WTC11 (cell line): Measurements from ENCODE around the gene FAM43A. TPM values are rescaled to one million over a fixed set of nuclear protein-coding genes. Genes with fewer than 3 reads are reported as not detected.

ENCODE experiments used
- ATAC-seq: fragments of 200-7000 bp; cut with Tn5 transposase; 2 replicates; pipeline ENCODE4 v1.10.0; 2021; ENCODE audit warnings: mild to moderate bottlenecking, moderate library complexity
- CTCF ChIA-PET: fragments of 300-600 bp; sonication (Branson Sonifier 250); formaldehyde crosslinking; loops from one replicate; lab custom pipeline; 2021; ENCODE audit warnings: antibody characterized with exemption; lab: Charles Lee
- POLR2A ChIA-PET: fragments of 350-600 bp; sonication (Branson Sonifier 250); formaldehyde crosslinking; loops from one replicate; lab custom pipeline; 2021; ENCODE audit warnings: antibody characterized with exemption; lab: Charles Lee
- DNase-seq: peaks from one replicate; pipeline ENCODE4 v3.0.0; 2021; ENCODE audit warnings: low spot score
- H3K27ac Mint-ChIP-seq: 2 replicates; pipeline ENCODE4 v1.8.0; 2021; ENCODE audit warnings: mixed read lengths
- H3K27me3 Mint-ChIP-seq: 2 replicates; pipeline ENCODE4 v1.8.0; 2021; ENCODE audit warnings: low read depth, mild to moderate bottlenecking, moderate library complexity, mixed read lengths
- H3K36me3 Mint-ChIP-seq: 2 replicates; pipeline ENCODE4 v1.8.0; 2021; ENCODE audit warnings: mixed read lengths
- H3K4me1 Mint-ChIP-seq: 2 replicates; pipeline ENCODE4 v1.8.0; 2022; ENCODE audit warnings: mixed read lengths
- H3K4me3 Mint-ChIP-seq: 2 replicates; pipeline ENCODE4 v1.8.0; 2021; ENCODE audit warnings: mild to moderate bottlenecking, moderate library complexity, mixed read lengths
- H3K9me3 Mint-ChIP-seq: 2 replicates; pipeline ENCODE4 v1.8.0; 2021; ENCODE audit warnings: mixed read lengths
- CREM ChIP-seq: sonication (generic); formaldehyde crosslinking; IDR thresholded peaks from 2 replicates; pipeline ENCODE4 v1.8.1; 2022; ENCODE audit warnings: mild to moderate bottlenecking, missing genetic modification reagents, moderate library complexity
- FOXP1 ChIP-seq: sonication (generic); formaldehyde crosslinking; IDR thresholded peaks from 2 replicates; pipeline ENCODE4 v1.8.0; 2022; ENCODE audit warnings: missing genetic modification reagents, mild to moderate bottlenecking, moderate library complexity, borderline replicate concordance
- GTF2I ChIP-seq: fragments of 250-450 bp; sonication (Bioruptor Pico); conservative IDR thresholded peaks from 2 replicates; pipeline ENCODE4 v1.4.0; 2021; ENCODE audit warnings: mild to moderate bottlenecking
- JUN ChIP-seq: sonication (generic); formaldehyde crosslinking; IDR thresholded peaks from 2 replicates; pipeline ENCODE4 v1.8.0; 2023; ENCODE audit warnings: mild to moderate bottlenecking, missing genetic modification reagents
- MXD4 ChIP-seq: fragments of 250-450 bp; sonication (Bioruptor Pico); IDR thresholded peaks from 2 replicates; pipeline ENCODE4 v1.8.0; 2021; ENCODE audit warnings: mild to moderate bottlenecking, moderate library complexity, borderline replicate concordance
- PREB ChIP-seq: sonication (generic); formaldehyde crosslinking; IDR thresholded peaks from 2 replicates; pipeline ENCODE4 v1.8.1; 2022; ENCODE audit warnings: mild to moderate bottlenecking, missing genetic modification reagents, moderate library complexity, borderline replicate concordance
- RORB ChIP-seq: fragments of 250-450 bp; sonication (Bioruptor Pico); IDR thresholded peaks from 2 replicates; pipeline ENCODE4 v1.9.0; 2021; ENCODE audit warnings: mild to moderate bottlenecking
- TEAD1 ChIP-seq: sonication (generic); formaldehyde crosslinking; IDR thresholded peaks from 2 replicates; pipeline ENCODE4 v1.8.0; 2022; ENCODE audit warnings: mild to moderate bottlenecking, missing genetic modification reagents
- USF1 ChIP-seq: sonication (generic); formaldehyde crosslinking; IDR thresholded peaks from 2 replicates; pipeline ENCODE4 v1.8.0; 2022; ENCODE audit warnings: mild to moderate bottlenecking, missing genetic modification reagents
- ZNF512 ChIP-seq: sonication (generic); formaldehyde crosslinking; IDR thresholded peaks from 2 replicates; pipeline ENCODE4 v1.8.1; 2022; ENCODE audit warnings: missing genetic modification reagents, borderline replicate concordance
- ZSCAN18 ChIP-seq: fragments of 250-450 bp; sonication (Bioruptor Pico); IDR thresholded peaks from 2 replicates; pipeline ENCODE4 v2.1.2; 2022; ENCODE audit warnings: mild to moderate bottlenecking, moderate library complexity
- total RNA-seq: library from RNA; stranded (reverse); gene quantifications from 3 replicates; pipeline ENCODE4 v1.2.3, GENCODE V29; 2021
- TF ChIP-seq, protein P1 (sequence below): sonication (generic); formaldehyde crosslinking; IDR thresholded peaks from 2 replicates; pipeline ENCODE4 v1.8.1; 2023; ENCODE audit warnings: mild to moderate bottlenecking, missing genetic modification reagents, borderline replicate concordance
- TF ChIP-seq, protein P2 (sequence below): fragments of 250-450 bp; sonication (Bioruptor Pico); IDR thresholded peaks from 2 replicates; pipeline ENCODE4 v1.8.0; 2021; ENCODE audit warnings: mild to moderate bottlenecking
- TF ChIP-seq, protein P3 (sequence below): sonication (generic); formaldehyde crosslinking; conservative IDR thresholded peaks from 2 replicates; pipeline ENCODE4 v1.8.1; 2022; ENCODE audit warnings: mild to moderate bottlenecking, missing genetic modification reagents

FAM43A gene
- total RNA-seq, 1 experiment from 2014 or later = 2.6 TPM

- ChIA-PET CTCF (interaction anchor here (1.0 kb wide), 1 partner anchor 36 kb away, joined by 3 read pairs; no protein-coding TSS in a partner anchor), POLR2A (no interaction called here)
- Mint-ChIP-seq H3K27me3 (no peaks in the 10 kb centered on the region), H3K9me3 (no peaks in the 10 kb centered on the region), H3K36me3 (peaks cover 55% of the 10 kb centered on the region), H3K4me3 (no peak overlapping the region), H3K27ac (no peak overlapping the region), H3K4me1 (peaks cover 9% of the 10 kb centered on the region)
- TF ChIP-seq, protein P1, sequence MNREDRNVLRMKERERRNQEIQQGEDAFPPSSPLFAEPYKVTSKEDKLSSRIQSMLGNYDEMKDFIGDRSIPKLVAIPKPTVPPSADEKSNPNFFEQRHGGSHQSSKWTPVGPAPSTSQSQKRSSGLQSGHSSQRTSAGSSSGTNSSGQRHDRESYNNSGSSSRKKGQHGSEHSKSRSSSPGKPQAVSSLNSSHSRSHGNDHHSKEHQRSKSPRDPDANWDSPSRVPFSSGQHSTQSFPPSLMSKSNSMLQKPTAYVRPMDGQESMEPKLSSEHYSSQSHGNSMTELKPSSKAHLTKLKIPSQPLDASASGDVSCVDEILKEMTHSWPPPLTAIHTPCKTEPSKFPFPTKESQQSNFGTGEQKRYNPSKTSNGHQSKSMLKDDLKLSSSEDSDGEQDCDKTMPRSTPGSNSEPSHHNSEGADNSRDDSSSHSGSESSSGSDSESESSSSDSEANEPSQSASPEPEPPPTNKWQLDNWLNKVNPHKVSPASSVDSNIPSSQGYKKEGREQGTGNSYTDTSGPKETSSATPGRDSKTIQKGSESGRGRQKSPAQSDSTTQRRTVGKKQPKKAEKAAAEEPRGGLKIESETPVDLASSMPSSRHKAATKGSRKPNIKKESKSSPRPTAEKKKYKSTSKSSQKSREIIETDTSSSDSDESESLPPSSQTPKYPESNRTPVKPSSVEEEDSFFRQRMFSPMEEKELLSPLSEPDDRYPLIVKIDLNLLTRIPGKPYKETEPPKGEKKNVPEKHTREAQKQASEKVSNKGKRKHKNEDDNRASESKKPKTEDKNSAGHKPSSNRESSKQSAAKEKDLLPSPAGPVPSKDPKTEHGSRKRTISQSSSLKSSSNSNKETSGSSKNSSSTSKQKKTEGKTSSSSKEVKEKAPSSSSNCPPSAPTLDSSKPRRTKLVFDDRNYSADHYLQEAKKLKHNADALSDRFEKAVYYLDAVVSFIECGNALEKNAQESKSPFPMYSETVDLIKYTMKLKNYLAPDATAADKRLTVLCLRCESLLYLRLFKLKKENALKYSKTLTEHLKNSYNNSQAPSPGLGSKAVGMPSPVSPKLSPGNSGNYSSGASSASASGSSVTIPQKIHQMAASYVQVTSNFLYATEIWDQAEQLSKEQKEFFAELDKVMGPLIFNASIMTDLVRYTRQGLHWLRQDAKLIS (CRISPR knock-in tag) = no peak
- TF ChIP-seq CREM = no peak
- TF ChIP-seq, protein P2, sequence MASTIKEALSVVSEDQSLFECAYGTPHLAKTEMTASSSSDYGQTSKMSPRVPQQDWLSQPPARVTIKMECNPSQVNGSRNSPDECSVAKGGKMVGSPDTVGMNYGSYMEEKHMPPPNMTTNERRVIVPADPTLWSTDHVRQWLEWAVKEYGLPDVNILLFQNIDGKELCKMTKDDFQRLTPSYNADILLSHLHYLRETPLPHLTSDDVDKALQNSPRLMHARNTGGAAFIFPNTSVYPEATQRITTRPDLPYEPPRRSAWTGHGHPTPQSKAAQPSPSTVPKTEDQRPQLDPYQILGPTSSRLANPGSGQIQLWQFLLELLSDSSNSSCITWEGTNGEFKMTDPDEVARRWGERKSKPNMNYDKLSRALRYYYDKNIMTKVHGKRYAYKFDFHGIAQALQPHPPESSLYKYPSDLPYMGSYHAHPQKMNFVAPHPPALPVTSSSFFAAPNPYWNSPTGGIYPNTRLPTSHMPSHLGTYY (CRISPR knock-in tag) = no peak
- DNase-seq (no peak), ATAC-seq (no peak)
These were observed 28.2 kb upstream of the FAM43A start for GRCh38 chr3:194657439-194657838.

GRCh38 chr3:194658477-194659242 is 27.0 kb upstream of the FAM43A start:
- H3K4me3 Mint-ChIP-seq = no peak overlapping the region

GRCh38 chr3:194659778-194660177 is 25.9 kb upstream of the FAM43A start:
- ATAC-seq = no peak
- DNase-seq = no peak
- Mint-ChIP-seq H3K27me3 (no peaks in the 10 kb centered on the region), H3K27ac (no peak overlapping the region), H3K4me1 (no peaks in the 10 kb centered on the region), H3K4me3 (no peak overlapping the region), H3K9me3 (no peaks in the 10 kb centered on the region), H3K36me3 (peaks cover 37% of the 10 kb centered on the region)
- POLR2A ChIA-PET = interaction anchor here (0.7 kb wide), 1 partner anchor 1146 kb away, joined by 4 read pairs; no protein-coding TSS in a partner anchor
- CTCF ChIA-PET = no interaction called here
- TF ChIP-seq PREB (CRISPR knock-in tag) (no peak), RORB (CRISPR knock-in tag) (no peak), ZNF512 (CRISPR knock-in tag) (no peak), MXD4 (CRISPR knock-in tag) (no peak), ZSCAN18 (no peak), TEAD1 (CRISPR knock-in tag) (no peak), USF1 (CRISPR knock-in tag) (no peak), GTF2I (CRISPR knock-in tag) (no peak)

More at GRCh38 chr3:194658477-194659242, 27.0 kb upstream of the FAM43A start:
- Mint-ChIP-seq H3K4me1 (peaks cover 8% of the 10 kb centered on the region), H3K9me3 (no peaks in the 10 kb centered on the region), H3K27ac (no peak overlapping the region), H3K27me3 (no peaks in the 10 kb centered on the region), H3K36me3 (peaks cover 42% of the 10 kb centered on the region)
- ChIA-PET POLR2A (no interaction called here), CTCF (no interaction called here)
- no peak for ATAC-seq
- no peak for DNase-seq
- TF ChIP-seq ZSCAN18 = no peak
- no peak for TF ChIP-seq FOXP1
- TF ChIP-seq, protein P3, sequence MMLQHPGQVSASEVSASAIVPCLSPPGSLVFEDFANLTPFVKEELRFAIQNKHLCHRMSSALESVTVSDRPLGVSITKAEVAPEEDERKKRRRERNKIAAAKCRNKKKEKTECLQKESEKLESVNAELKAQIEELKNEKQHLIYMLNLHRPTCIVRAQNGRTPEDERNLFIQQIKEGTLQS (CRISPR knock-in tag) = no peak
- no peak for TF ChIP-seq JUN (CRISPR knock-in tag)
